ENCODE measurements around the gene SCNM1.
A peak's percentile ranks its signal among the peaks of the same experiment; 100 is the strongest.
"Not testable (repeated sequence)": the region's sequence is repeated elsewhere in the genome, so short reads cannot be mapped to it uniquely, and the experiment has no call there.

Gene SCNM1

GRCh38 chr1:151146412-151147131, 19.4 kb upstream of the SCNM1 start, which contains the start of gene SEMA6C:
Gene SEMA6C, minus strand, starts transcription at chr1:151146631. Its CDS starts 4,010 bp downstream, at chr1:151142621.
- peak; percentile 78 for DNase-seq (ENCODE audit: low read depth)

- DNase-seq (ENCODE audit: low read depth): no peak
Measured at GRCh38 chr1:151147132-151147503, 18.8 kb upstream of the SCNM1 start.

- DNase-seq (ENCODE audit: low read depth): no peak
Measured at GRCh38 chr1:151147665-151148064, 18.3 kb upstream of the SCNM1 start.

- DNase-seq (ENCODE audit: low read depth): no peak
Measured at GRCh38 chr1:151156515-151156819, 9.5 kb upstream of the SCNM1 start, which contains the start of gene TNFAIP8L2. Gene TNFAIP8L2, plus strand, starts transcription at chr1:151156649. Its CDS starts 2,049 bp downstream, at chr1:151158698.

GRCh38 chr1:151157067-151157531, 8.8 kb upstream of the SCNM1 start:
- DNase-seq (ENCODE audit: low read depth): no peak

GRCh38 chr1:151158326-151158725, 7.6 kb upstream of the SCNM1 start:
- no peak for DNase-seq (ENCODE audit: low read depth)

GRCh38 chr1:151158751-151159251, 7.1 kb upstream of the SCNM1 start:
- DNase-seq (ENCODE audit: low read depth): no peak

GRCh38 chr1:151159373-151159772, 6.6 kb upstream of the SCNM1 start:
- DNase-seq (ENCODE audit: low read depth): no peak

GRCh38 chr1:151164732-151165280, 1.1 kb upstream of the SCNM1 start:
- no peak for DNase-seq (ENCODE audit: low read depth)

- DNase-seq (ENCODE audit: low read depth): peak; percentile 48
Measured at GRCh38 chr1:151165281-151165737, 635 bp upstream of the SCNM1 start.

- peak; percentile 26 for DNase-seq (ENCODE audit: low read depth)
Measured at GRCh38 chr1:151166505-151166956, 587 bp downstream of the SCNM1 start.

GRCh38 chr1:151167116-151167515, 1.2 kb downstream of the SCNM1 start:
- DNase-seq (ENCODE audit: low read depth): no peak

GRCh38 chr1:151171190-151171589, 5.2 kb downstream of the SCNM1 start:
- DNase-seq (ENCODE audit: low read depth): no peak

GRCh38 chr1:151175041-151175741, 9.2 kb downstream of the SCNM1 start:
- DNase-seq (ENCODE audit: low read depth): no peak

GRCh38 chr1:151175863-151176262, 9.9 kb downstream of the SCNM1 start, which contains the start of gene TMOD4:
Gene TMOD4, minus strand, starts transcription at chr1:151175981. Its CDS starts 1,106 bp downstream, at chr1:151174875.
- DNase-seq (ENCODE audit: low read depth): no peak

- DNase-seq (ENCODE audit: low read depth): no peak
Measured at GRCh38 chr1:151176514-151177045, 10.6 kb downstream of the SCNM1 start.

GRCh38 chr1:151184211-151184610, 18.3 kb downstream of the SCNM1 start:
- DNase-seq (ENCODE audit: low read depth): no peak

- DNase-seq (ENCODE audit: low read depth): no peak
Measured at GRCh38 chr1:151187205-151187604, 21.3 kb downstream of the SCNM1 start.

GRCh38 chr1:151188667-151189066, 22.7 kb downstream of the SCNM1 start:
- not testable (repeated sequence) for DNase-seq (ENCODE audit: low read depth)

GRCh38 chr1:151189637-151190445, 23.9 kb downstream of the SCNM1 start, which contains the start of gene VPS72:
Gene VPS72, minus strand, starts transcription at chr1:151190197. Its CDS starts 76 bp downstream, at chr1:151190121.
- peak; percentile 79 for DNase-seq (ENCODE audit: low read depth)

- no peak for DNase-seq (ENCODE audit: low read depth)
Measured at GRCh38 chr1:151192047-151192446, 26.1 kb downstream of the SCNM1 start.

Data from fibroblast of the conjunctiva (primary cell).